Astrocyte (in vitro differentiated cells and primary cell): ENCODE measurements around the gene ANKRD23. TPM values are rescaled to one million over a fixed set of nuclear protein-coding genes. Genes with fewer than 3 reads are reported as not detected.

ENCODE experiments used
- DNase-seq: peaks from one replicate; pipeline ENCODE4 v3.0.0-alpha.2; 2010; ENCODE audit warnings: low read depth
- FAIRE-seq: peaks from 2 replicates; lab custom pipeline; 2011; peaks lifted over from hg19 to GRCh38; lab: Jason Lieb, UNC
- H2AFZ ChIP-seq: 2 replicates; pipeline ENCODE4 v1.6.0; 2012; ENCODE audit warnings: low read depth, low read length, inconsistent platforms
- H3K27ac ChIP-seq: 2 replicates; pipeline ENCODE4 v1.5.1; 2011; ENCODE audit warnings: low read depth, low read length, inconsistent platforms
- H3K27me3 ChIP-seq: 2 replicates; pipeline ENCODE4 v1.6.0; 2011; ENCODE audit warnings: low read length, inconsistent platforms; ENCODE audit not compliant: insufficient read depth
- H3K36me3 ChIP-seq: 2 replicates; pipeline ENCODE4 v1.5.1; 2011; ENCODE audit warnings: low read length, inconsistent platforms; ENCODE audit not compliant: insufficient read depth
- H3K4me1 ChIP-seq: 2 replicates; pipeline ENCODE4 v1.5.1; 2011; ENCODE audit warnings: low read length, inconsistent platforms; ENCODE audit not compliant: insufficient read depth
- H3K4me2 ChIP-seq: 2 replicates; pipeline ENCODE4 v1.6.0; 2012; ENCODE audit warnings: low read length, inconsistent platforms
- H3K4me3 ChIP-seq: 2 replicates; pipeline ENCODE4 v1.5.1; 2011; ENCODE audit warnings: low read depth, mild to moderate bottlenecking, low read length, inconsistent platforms; ENCODE audit not compliant: insufficient read depth
- H3K79me2 ChIP-seq: 2 replicates; pipeline ENCODE4 v1.6.0; 2012; ENCODE audit warnings: mild to moderate bottlenecking, low read length, inconsistent platforms; ENCODE audit not compliant: insufficient read depth
- H3K9ac ChIP-seq: 2 replicates; pipeline ENCODE4 v1.6.0; 2012; ENCODE audit warnings: mild to moderate bottlenecking, low read length, inconsistent platforms
- H3K9me3 ChIP-seq: 2 replicates; pipeline ENCODE4 v1.5.1; 2012; ENCODE audit warnings: low read depth, mild to moderate bottlenecking, low read length, inconsistent platforms; ENCODE audit not compliant: insufficient read depth
- H4K20me1 ChIP-seq: 2 replicates; pipeline ENCODE4 v1.6.0; 2012; ENCODE audit warnings: low read length, inconsistent platforms; ENCODE audit not compliant: insufficient read depth
- H3K27ac Mint-ChIP-seq: one replicate; pipeline ENCODE4 v1.8.0; 2021; ENCODE audit warnings: mild to moderate bottlenecking, mixed read lengths; ENCODE audit not compliant: unreplicated experiment
- H3K27me3 Mint-ChIP-seq: one replicate; pipeline ENCODE4 v1.8.0; 2021; ENCODE audit warnings: low read depth, mixed read lengths; ENCODE audit not compliant: unreplicated experiment
- H3K36me3 Mint-ChIP-seq: one replicate; pipeline ENCODE4 v1.8.0; 2021; ENCODE audit warnings: low read depth, mixed read lengths; ENCODE audit not compliant: unreplicated experiment
- H3K4me1 Mint-ChIP-seq: one replicate; pipeline ENCODE4 v1.8.0; 2021; ENCODE audit warnings: low read depth, mixed read lengths; ENCODE audit not compliant: unreplicated experiment
- H3K4me3 Mint-ChIP-seq: one replicate; pipeline ENCODE4 v1.8.0; 2021; ENCODE audit warnings: mild to moderate bottlenecking, moderate library complexity, mixed read lengths; ENCODE audit not compliant: unreplicated experiment
- H3K9me3 Mint-ChIP-seq: one replicate; pipeline ENCODE4 v1.8.0; 2021; ENCODE audit warnings: mild to moderate bottlenecking, mixed read lengths; ENCODE audit not compliant: unreplicated experiment
- CTCF ChIP-seq: IDR thresholded peaks from 2 replicates; pipeline ENCODE4 v1.5.1; 2011; ENCODE audit warnings: low read depth, mild to moderate bottlenecking, inconsistent platforms, low read length, moderate library complexity; ENCODE audit not compliant: insufficient read depth
- EZH2 ChIP-seq: IDR thresholded peaks from 2 replicates; pipeline ENCODE4 v1.6.1; 2012; ENCODE audit warnings: mild to moderate bottlenecking, low read length, inconsistent platforms; ENCODE audit not compliant: insufficient read depth
- total RNA-seq: library from RNA; stranded (reverse); gene quantifications from 2 replicates; pipeline ENCODE4 v1.2.1, GENCODE V29; 2021

Gene ANKRD23
- total RNA-seq, 1 donor from 2014 or later = 2.5 TPM

GRCh38 chr2:96865654-96866053, 21.8 kb upstream of the ANKRD23 start:
- Histone ChIP-seq H3K27ac (no peak overlapping the region), H2AFZ (no peak overlapping the region), H3K36me3 (peaks cover 27% of the 10 kb centered on the region), H3K79me2 (peaks cover 48% of the 10 kb centered on the region), H3K4me1 (peaks cover 24% of the 10 kb centered on the region), H3K9ac (no peak overlapping the region), H3K4me3 (no peak overlapping the region), H3K9me3 (no peaks in the 10 kb centered on the region), H3K27me3 (no peaks in the 10 kb centered on the region), H4K20me1 (peaks cover 63% of the 10 kb centered on the region), H3K4me2 (no peak overlapping the region)
- Mint-ChIP-seq H3K9me3 (no peaks in the 10 kb centered on the region), H3K4me1 (peaks cover 6% of the 10 kb centered on the region), H3K27me3 (no peaks in the 10 kb centered on the region), H3K36me3 (peaks cover 5% of the 10 kb centered on the region), H3K4me3 (peak overlapping the region; percentile 64), H3K27ac (no peak overlapping the region)
- DNase-seq = no peak
- TF ChIP-seq CTCF (no peak), EZH2 (no peak)
- no peak for FAIRE-seq

GRCh38 chr2:96864343-96865091, 20.7 kb upstream of the ANKRD23 start:
- no peak for TF ChIP-seq EZH2
- TF ChIP-seq CTCF = no peak
- Mint-ChIP-seq H3K36me3 (peaks cover 5% of the 10 kb centered on the region), H3K4me1 (peaks cover 6% of the 10 kb centered on the region), H3K9me3 (no peaks in the 10 kb centered on the region), H3K27ac (no peak overlapping the region), H3K4me3 (no peak overlapping the region), H3K27me3 (no peaks in the 10 kb centered on the region)
- FAIRE-seq (no peak), DNase-seq (no peak)
- Histone ChIP-seq H3K27me3 (no peaks in the 10 kb centered on the region), H3K4me2 (no peak overlapping the region), H3K9ac (no peak overlapping the region), H4K20me1 (peaks cover 73% of the 10 kb centered on the region), H3K9me3 (no peaks in the 10 kb centered on the region), H2AFZ (no peak overlapping the region), H3K27ac (no peak overlapping the region), H3K4me1 (peaks cover 19% of the 10 kb centered on the region), H3K4me3 (no peak overlapping the region), H3K36me3 (peaks cover 30% of the 10 kb centered on the region), H3K79me2 (peaks cover 48% of the 10 kb centered on the region)
